Ishikawa (cell line): Measurements from ENCODE around the gene GASK1A.

Experiments used
- CEBPB ChIP-seq: IDR thresholded peaks from 2 replicates; pipeline ENCODE4 v1.6.1; 2012
- CREB1 ChIP-seq: IDR thresholded peaks from 2 replicates; pipeline ENCODE4 v1.6.1; 2012; ENCODE audit warnings: low read depth
- EGR1 ChIP-seq: IDR thresholded peaks from 2 replicates; pipeline ENCODE4 v1.6.1; 2012
- EP300 ChIP-seq: IDR thresholded peaks from 2 replicates; pipeline ENCODE4 v1.6.1; 2012; ENCODE audit warnings: borderline replicate concordance
- FOXM1 ChIP-seq: IDR thresholded peaks from 2 replicates; pipeline ENCODE4 v1.6.1; 2012; ENCODE audit warnings: low read depth, borderline replicate concordance
- NFIC ChIP-seq: IDR thresholded peaks from 2 replicates; pipeline ENCODE4 v1.6.1; 2012
- RAD21 ChIP-seq: IDR thresholded peaks from 2 replicates; pipeline ENCODE4 v1.6.1; 2012; ENCODE audit warnings: low read depth
- TAF1 ChIP-seq: IDR thresholded peaks from 2 replicates; pipeline ENCODE4 v1.6.1; 2012; ENCODE audit warnings: low read depth, mild to moderate bottlenecking
- TCF12 ChIP-seq: IDR thresholded peaks from 2 replicates; pipeline ENCODE4 v1.6.1; 2012; ENCODE audit warnings: low read depth
- TEAD4 ChIP-seq: IDR thresholded peaks from 2 replicates; pipeline ENCODE4 v1.6.1; 2012
- YY1 ChIP-seq: IDR thresholded peaks from 2 replicates; pipeline ENCODE4 v1.6.1; 2012; ENCODE audit warnings: low read depth
- ZBTB7A ChIP-seq: IDR thresholded peaks from 2 replicates; pipeline ENCODE4 v1.6.1; 2012; ENCODE audit warnings: low read depth
- TF ChIP-seq, protein P1 (sequence below): IDR thresholded peaks from 2 replicates; pipeline ENCODE4 v1.6.1; 2012
- TF ChIP-seq, protein P2 (sequence below): IDR thresholded peaks from 2 replicates; pipeline ENCODE4 v1.6.1; 2012; ENCODE audit warnings: low read depth, mild to moderate bottlenecking
- TF ChIP-seq, protein P3 (sequence below): IDR thresholded peaks from 2 replicates; pipeline ENCODE4 v1.6.1; 2012

Gene GASK1A

DNA sequence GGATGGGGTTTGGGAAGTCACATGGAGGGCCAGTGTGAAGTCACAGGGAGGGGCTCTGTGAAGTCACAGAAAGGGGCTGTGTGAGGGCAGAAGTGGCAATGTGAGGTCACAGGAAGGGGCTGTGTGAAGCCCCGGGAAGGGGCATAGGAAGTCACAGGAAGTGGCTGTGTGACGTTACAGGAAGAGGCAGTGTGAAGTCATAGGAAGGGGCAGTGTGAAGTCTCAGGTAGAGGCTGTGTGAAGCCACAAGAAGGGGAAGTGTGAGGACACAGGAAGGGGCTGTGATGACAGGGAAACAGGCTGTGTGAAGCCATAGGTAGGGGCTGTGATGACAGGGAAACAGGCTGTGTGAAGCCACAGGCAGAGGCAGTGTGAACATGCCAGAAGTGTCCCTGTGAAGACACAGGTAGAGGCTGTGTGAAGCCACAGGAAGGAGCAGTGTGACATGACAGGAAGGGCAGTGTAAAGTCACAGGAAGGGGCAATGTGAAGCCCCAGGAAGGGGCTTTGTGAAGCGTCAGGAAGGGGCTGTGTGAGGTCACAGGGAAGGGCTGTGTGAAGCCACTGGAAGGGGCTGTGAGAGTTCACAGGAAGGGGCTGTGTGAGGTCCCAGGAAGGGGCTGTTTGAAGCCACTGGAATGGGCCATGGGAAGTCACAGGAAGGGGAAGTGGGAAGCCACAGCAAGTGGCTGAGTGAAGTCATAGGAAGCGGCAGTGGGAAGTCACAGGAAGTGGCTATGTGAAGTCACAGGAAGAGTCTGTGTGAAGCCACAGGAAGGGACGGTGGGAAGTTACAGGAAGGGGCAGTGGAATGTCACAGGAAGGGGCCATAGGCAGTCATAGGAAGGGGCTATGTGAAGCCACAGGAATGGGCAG, 37.1 kb downstream of the GASK1A start:
- no peak for TF ChIP-seq FOXM1
- TF ChIP-seq TEAD4 = no peak
- no peak for TF ChIP-seq TAF1
- no peak for TF ChIP-seq YY1
- TF ChIP-seq EP300 = no peak
- TF ChIP-seq, protein P1, sequence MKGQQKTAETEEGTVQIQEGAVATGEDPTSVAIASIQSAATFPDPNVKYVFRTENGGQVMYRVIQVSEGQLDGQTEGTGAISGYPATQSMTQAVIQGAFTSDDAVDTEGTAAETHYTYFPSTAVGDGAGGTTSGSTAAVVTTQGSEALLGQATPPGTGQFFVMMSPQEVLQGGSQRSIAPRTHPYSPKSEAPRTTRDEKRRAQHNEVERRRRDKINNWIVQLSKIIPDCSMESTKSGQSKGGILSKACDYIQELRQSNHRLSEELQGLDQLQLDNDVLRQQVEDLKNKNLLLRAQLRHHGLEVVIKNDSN = no peak
- no peak for TF ChIP-seq ZBTB7A

DNA sequence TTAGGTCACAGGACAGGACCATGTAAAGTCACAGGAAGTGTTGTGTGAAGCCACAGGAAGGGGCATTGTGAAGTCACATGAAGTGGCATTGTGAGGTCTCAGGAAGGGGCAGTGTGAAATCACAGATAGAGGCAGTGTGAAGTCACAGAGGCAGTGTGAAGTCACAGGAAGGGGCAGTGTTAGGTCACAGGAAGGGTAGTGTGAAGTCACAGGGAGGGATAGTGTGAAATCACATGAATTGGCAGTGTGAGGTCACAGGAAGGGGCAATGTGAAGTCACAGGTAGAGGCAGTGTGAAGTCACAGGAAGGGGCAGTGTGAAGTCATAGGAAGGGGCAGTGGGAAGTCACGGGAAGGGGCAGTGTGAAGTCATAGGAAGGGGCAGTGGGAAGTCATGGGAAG, 37.9 kb downstream of the GASK1A start:
- TF ChIP-seq TEAD4 (no peak), ZBTB7A (no peak), EGR1 (no peak), EP300 (no peak), FOXM1 (no peak), TCF12 (no peak), CREB1 (no peak), NFIC (no peak), TAF1 (no peak), CEBPB (no peak), YY1 (no peak), RAD21 (no peak)
- TF ChIP-seq, protein P1 = no peak
- TF ChIP-seq, protein P2, sequence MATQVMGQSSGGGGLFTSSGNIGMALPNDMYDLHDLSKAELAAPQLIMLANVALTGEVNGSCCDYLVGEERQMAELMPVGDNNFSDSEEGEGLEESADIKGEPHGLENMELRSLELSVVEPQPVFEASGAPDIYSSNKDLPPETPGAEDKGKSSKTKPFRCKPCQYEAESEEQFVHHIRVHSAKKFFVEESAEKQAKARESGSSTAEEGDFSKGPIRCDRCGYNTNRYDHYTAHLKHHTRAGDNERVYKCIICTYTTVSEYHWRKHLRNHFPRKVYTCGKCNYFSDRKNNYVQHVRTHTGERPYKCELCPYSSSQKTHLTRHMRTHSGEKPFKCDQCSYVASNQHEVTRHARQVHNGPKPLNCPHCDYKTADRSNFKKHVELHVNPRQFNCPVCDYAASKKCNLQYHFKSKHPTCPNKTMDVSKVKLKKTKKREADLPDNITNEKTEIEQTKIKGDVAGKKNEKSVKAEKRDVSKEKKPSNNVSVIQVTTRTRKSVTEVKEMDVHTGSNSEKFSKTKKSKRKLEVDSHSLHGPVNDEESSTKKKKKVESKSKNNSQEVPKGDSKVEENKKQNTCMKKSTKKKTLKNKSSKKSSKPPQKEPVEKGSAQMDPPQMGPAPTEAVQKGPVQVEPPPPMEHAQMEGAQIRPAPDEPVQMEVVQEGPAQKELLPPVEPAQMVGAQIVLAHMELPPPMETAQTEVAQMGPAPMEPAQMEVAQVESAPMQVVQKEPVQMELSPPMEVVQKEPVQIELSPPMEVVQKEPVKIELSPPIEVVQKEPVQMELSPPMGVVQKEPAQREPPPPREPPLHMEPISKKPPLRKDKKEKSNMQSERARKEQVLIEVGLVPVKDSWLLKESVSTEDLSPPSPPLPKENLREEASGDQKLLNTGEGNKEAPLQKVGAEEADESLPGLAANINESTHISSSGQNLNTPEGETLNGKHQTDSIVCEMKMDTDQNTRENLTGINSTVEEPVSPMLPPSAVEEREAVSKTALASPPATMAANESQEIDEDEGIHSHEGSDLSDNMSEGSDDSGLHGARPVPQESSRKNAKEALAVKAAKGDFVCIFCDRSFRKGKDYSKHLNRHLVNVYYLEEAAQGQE = no peak
- TF ChIP-seq, protein P3, sequence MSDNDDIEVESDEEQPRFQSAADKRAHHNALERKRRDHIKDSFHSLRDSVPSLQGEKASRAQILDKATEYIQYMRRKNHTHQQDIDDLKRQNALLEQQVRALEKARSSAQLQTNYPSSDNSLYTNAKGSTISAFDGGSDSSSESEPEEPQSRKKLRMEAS = no peak

DNA sequence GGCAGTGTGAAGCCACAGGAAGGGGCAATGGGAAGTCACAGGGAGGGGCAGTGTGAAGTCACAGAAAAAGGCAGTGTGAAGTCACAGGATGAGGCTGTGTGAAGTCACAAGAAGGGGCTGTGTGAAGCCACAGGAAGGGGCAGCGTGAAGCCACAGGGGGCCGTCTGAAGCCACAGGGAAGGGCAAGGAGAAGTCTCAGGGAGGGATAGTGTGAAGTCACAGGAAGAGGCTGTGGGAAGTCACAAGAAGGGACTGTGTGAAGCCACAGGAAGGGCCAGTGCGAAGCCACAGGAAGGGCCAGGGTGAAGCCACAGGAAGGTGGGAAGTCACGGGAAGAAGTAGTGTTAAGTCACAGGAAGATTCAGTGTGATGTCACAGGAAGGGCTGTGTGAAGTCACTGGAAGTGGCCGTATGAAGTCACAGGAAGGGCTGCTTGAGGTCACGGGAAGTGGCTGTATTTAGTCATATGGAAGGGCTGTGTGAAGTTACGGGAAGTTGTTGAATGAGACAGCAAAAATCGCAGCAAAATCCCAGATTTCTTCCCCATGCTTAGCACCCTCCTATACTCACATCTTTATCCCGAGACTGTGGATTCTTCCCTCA, 38.6 kb downstream of the GASK1A start:
- TF ChIP-seq NFIC (no peak), EGR1 (no peak), FOXM1 (no peak), TCF12 (no peak), CREB1 (no peak), ZBTB7A (no peak), YY1 (no peak), TEAD4 (no peak)
- TF ChIP-seq, protein P3 = no peak

DNA sequence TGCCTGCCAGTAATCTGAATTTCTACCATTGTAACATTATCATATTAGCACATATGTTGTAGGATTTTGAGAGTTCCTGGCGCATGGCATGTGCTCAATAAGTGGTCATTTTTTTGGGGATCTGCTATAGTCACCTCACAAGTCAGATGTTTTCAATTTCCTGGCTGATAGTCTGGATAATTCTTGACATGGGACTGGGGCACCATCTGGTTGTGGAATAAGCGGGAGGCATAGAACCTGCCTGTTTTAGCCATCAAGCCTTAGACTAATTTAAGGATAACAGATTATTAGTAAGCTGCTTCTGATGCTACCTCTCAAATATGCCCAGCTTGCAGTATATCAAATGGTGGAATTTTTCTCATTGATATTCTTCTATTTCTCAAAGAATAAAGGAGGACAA, 39.1 kb downstream of the GASK1A start:
- TF ChIP-seq TEAD4 = no peak
- no peak for TF ChIP-seq TCF12
- TF ChIP-seq, protein P3 = no peak
- TF ChIP-seq RAD21 = no peak
- no peak for TF ChIP-seq FOXM1
- TF ChIP-seq TAF1 = no peak
- no peak for TF ChIP-seq CREB1
- TF ChIP-seq, protein P1 = no peak
- no peak for TF ChIP-seq EP300
- TF ChIP-seq EGR1 = no peak
- TF ChIP-seq, protein P2 = no peak
- no peak for TF ChIP-seq CEBPB
- TF ChIP-seq YY1 = no peak
